Nephron progenitor cell (in vitro differentiated cells): ENCODE measurements around the gene GDPD1.
"Not testable (repeated sequence)": the region's sequence is repeated elsewhere in the genome, so short reads cannot be mapped to it uniquely, and the experiment has no call there.

Experiments
- DNase-seq: peaks from one replicate; pipeline ENCODE4 v3.0.0; 2021
- H3K27ac Mint-ChIP-seq: 2 replicates; pipeline ENCODE4 v1.8.0; 2021; ENCODE audit warnings: mild to moderate bottlenecking, moderate library complexity, mixed read lengths
- H3K27me3 Mint-ChIP-seq: 2 replicates; pipeline ENCODE4 v1.8.0; 2021; ENCODE audit warnings: mild to moderate bottlenecking, low read depth, mixed read lengths; ENCODE audit not compliant: poor library complexity
- H3K36me3 Mint-ChIP-seq: 2 replicates; pipeline ENCODE4 v1.8.0; 2021; ENCODE audit warnings: low read depth, mixed read lengths
- H3K4me1 Mint-ChIP-seq: 2 replicates; pipeline ENCODE4 v1.8.0; 2021; ENCODE audit warnings: mixed read lengths
- H3K4me3 Mint-ChIP-seq: 2 replicates; pipeline ENCODE4 v1.8.0; 2021; ENCODE audit warnings: mild to moderate bottlenecking, moderate library complexity, mixed read lengths
- H3K9me3 Mint-ChIP-seq: 2 replicates; pipeline ENCODE4 v1.8.0; 2021; ENCODE audit warnings: mild to moderate bottlenecking, moderate library complexity, mixed read lengths
- TF ChIP-seq, protein P1 (sequence below): fragments of 200-600 bp; sonication (generic); IDR thresholded peaks from 2 replicates; pipeline ENCODE4 v1.5.0; 2021; ENCODE audit warnings: antibody characterized with exemption

GDPD1 gene

DNA sequence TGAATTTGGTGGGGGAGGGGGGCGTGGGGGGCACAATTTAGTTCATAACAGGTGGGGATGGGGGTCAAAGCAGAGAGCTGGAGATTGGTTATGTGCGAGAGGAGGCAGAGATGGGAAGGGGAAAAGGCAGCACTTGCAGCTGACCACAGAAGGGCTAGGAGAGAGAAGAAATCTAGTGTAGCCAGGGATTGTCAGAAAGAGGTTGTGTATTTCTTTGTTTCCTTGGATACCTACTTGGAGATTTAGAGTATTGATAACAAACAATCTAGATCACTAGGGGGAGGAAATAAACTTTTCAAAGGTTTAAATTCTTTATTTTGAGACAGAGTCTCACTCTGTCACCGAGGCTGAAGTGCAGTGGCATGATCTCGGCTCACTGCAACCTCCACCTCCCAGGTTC is 64.0 kb downstream of the GDPD1 start:
- TF ChIP-seq, protein P1, sequence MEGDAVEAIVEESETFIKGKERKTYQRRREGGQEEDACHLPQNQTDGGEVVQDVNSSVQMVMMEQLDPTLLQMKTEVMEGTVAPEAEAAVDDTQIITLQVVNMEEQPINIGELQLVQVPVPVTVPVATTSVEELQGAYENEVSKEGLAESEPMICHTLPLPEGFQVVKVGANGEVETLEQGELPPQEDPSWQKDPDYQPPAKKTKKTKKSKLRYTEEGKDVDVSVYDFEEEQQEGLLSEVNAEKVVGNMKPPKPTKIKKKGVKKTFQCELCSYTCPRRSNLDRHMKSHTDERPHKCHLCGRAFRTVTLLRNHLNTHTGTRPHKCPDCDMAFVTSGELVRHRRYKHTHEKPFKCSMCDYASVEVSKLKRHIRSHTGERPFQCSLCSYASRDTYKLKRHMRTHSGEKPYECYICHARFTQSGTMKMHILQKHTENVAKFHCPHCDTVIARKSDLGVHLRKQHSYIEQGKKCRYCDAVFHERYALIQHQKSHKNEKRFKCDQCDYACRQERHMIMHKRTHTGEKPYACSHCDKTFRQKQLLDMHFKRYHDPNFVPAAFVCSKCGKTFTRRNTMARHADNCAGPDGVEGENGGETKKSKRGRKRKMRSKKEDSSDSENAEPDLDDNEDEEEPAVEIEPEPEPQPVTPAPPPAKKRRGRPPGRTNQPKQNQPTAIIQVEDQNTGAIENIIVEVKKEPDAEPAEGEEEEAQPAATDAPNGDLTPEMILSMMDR = no peak
- H3K4me3 Mint-ChIP-seq = no peak overlapping the region
- H3K9me3 Mint-ChIP-seq = peaks cover 8% of the 10 kb centered on the region
- H3K4me1 Mint-ChIP-seq = no peaks in the 10 kb centered on the region
- DNase-seq = no peak
- peaks cover 5% of the 10 kb centered on the region for H3K36me3 Mint-ChIP-seq
- H3K27ac Mint-ChIP-seq = peak overlapping the region; percentile 22
- peaks cover 10% of the 10 kb centered on the region for H3K27me3 Mint-ChIP-seq

DNA sequence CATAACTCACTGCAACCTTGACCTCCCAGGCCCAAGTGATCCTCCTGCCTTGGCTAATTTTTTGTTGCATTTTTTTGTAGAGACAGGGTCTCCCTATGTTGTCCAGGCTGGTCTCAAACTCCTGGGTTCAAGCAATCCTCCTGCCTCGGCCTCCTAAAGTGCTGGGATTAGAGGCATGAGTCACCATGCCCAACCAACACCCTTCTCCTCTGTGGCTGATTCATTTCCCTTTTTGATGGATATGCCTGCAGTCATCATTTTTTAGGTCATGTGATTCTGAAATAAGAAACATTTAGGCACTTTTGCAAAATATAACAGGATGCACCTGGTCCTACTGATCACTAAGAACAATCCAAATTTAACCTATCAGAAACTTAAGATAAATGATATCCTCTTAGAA is 67.1 kb downstream of the GDPD1 start:
- Mint-ChIP-seq H3K4me1 (peaks cover 13% of the 10 kb centered on the region), H3K9me3 (no peaks in the 10 kb centered on the region), H3K27ac (no peak overlapping the region), H3K36me3 (no peaks in the 10 kb centered on the region), H3K4me3 (no peak overlapping the region), H3K27me3 (peaks cover 10% of the 10 kb centered on the region)
- no peak for DNase-seq
- TF ChIP-seq, protein P1 = no peak

DNA sequence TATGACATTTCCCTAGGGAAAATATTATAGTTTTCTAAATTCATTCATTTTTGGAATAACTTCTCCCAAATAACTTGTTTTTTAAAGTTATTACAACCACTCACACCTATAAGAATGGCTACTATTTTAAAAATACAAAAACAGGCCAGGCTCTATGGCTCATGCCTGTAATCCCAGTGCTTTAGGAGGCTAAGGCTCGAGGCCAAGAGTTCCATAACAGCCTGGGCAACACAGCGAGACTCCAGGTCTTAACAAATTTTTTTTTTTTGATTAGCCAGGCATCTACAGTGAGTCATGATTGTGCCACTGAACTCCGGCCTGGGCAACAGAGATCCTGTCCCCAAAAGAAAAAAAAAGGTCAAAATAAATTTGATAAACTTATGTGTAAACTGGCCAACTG is 67.6 kb downstream of the GDPD1 start:
- no peaks in the 10 kb centered on the region for H3K9me3 Mint-ChIP-seq
- TF ChIP-seq, protein P1 = no peak
- H3K27ac Mint-ChIP-seq = no peak overlapping the region
- no peaks in the 10 kb centered on the region for H3K36me3 Mint-ChIP-seq
- no peak overlapping the region for H3K4me3 Mint-ChIP-seq
- no peak for DNase-seq
- peaks cover 13% of the 10 kb centered on the region for H3K4me1 Mint-ChIP-seq
- peaks cover 10% of the 10 kb centered on the region for H3K27me3 Mint-ChIP-seq

DNA sequence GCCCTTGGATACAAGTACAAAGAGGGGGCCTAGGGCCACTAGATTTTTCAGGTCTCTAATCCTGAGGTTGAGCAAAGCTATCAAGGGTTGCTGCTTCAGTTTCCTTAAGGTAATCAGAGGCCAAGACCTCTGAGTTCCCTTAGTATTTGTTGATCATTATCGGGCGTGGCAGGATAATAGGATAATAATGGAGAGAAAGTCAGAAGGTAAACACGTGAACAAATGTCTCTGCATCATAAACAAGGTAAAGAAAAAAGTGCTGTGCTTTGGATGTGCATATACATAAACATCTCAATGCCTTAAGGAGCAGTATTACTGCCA is 69.6 kb downstream of the GDPD1 start:
- no peak overlapping the region for H3K4me3 Mint-ChIP-seq
- TF ChIP-seq, protein P1 = no peak
- no peaks in the 10 kb centered on the region for H3K36me3 Mint-ChIP-seq
- H3K9me3 Mint-ChIP-seq = no peaks in the 10 kb centered on the region
- no peak for DNase-seq
- peaks cover 13% of the 10 kb centered on the region for H3K4me1 Mint-ChIP-seq
- peaks cover 10% of the 10 kb centered on the region for H3K27me3 Mint-ChIP-seq
- no peak overlapping the region for H3K27ac Mint-ChIP-seq

DNA sequence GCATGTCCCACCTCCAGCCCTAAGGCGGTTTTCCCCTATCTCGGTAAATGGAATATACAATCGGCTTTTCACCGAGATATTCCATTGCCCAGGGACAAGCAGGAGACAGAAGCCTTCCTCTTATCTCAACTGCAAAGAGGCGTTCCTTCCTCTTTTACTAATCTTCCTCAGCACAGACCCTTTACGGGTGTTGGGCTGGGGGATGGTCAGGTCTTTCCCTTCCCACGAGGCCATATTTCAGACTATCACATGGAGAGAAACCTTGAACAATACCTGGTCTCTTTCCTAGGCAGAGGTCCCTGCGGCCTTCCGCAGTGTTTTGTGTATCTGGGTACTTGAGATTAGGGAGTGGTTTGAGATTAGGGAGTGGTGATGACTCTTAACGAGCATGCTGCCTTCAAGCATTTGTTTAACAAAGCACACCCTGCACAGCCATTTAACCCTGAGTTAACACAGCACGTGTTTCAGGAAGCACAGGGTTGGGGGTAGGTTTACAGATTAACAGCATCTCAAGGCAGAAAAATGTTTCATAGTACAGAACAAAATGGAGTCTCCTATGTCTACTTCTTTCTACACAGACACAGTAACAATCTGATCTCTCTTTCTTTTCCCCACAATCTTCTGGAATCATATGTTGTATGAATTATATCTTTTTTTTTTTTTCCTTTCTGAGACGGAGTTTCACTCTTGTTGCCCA is 70.1 kb downstream of the GDPD1 start:
- H3K9me3 Mint-ChIP-seq, DNase-seq, H3K4me3 Mint-ChIP-seq, H3K27ac Mint-ChIP-seq, H3K36me3 Mint-ChIP-seq: not testable (repeated sequence)
- Mint-ChIP-seq H3K27me3 (peaks cover 13% of the 10 kb centered on the region), H3K4me1 (peaks cover 17% of the 10 kb centered on the region)

DNA sequence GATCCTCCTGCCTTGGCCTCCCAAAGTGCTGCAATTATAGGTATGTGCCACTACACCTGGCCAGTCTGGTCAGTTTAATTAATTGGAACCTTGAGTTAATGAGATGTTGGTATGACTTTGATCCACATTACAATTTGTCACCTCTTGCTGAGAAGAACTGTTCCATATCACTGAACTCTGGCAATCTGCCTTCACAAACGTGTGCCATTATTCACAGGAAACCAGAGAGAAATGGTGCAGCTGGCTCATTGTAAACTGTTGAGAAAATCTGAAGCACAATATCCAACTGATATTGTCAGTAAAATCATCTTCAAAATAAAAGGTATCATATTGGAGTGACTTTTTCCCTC is 71.8 kb downstream of the GDPD1 start:
- H3K9me3 Mint-ChIP-seq = no peaks in the 10 kb centered on the region
- TF ChIP-seq, protein P1 = no peak
- H3K36me3 Mint-ChIP-seq = no peaks in the 10 kb centered on the region
- DNase-seq = no peak
- H3K27ac Mint-ChIP-seq = no peak overlapping the region
- H3K4me1 Mint-ChIP-seq = peaks cover 26% of the 10 kb centered on the region
- H3K27me3 Mint-ChIP-seq = peaks cover 10% of the 10 kb centered on the region
- H3K4me3 Mint-ChIP-seq = no peak overlapping the region
